ENCODE measurements around the gene C10orf90.
"Not testable (repeated sequence)": the region's sequence is repeated elsewhere in the genome, so short reads cannot be mapped to it uniquely, and the experiment has no call there.

Gene C10orf90

GRCh38 chr10:126583552-126584200 is 86.8 kb downstream of the C10orf90 start:
- DNase-seq, result no peak

DNA sequence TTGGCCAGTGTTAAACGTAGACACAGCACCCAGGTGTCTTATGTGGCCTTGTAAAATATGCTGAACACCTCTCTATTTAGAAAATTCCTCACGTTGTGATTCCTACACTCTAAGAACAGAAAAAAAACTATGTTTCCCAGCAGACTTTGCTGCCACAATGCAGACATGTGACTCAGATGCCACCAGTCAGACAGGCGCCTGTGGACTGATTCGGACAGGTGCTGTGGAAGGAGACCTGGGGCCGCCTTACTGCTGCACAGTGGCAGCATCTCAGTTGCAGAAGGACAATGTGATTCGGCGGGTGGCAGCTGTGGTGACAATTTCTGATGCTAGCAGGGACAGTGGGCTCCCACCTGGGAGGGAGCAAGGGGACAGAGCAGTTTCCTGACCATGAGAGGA is 88.8 kb downstream of the C10orf90 start:
- no peak for DNase-seq

DNA sequence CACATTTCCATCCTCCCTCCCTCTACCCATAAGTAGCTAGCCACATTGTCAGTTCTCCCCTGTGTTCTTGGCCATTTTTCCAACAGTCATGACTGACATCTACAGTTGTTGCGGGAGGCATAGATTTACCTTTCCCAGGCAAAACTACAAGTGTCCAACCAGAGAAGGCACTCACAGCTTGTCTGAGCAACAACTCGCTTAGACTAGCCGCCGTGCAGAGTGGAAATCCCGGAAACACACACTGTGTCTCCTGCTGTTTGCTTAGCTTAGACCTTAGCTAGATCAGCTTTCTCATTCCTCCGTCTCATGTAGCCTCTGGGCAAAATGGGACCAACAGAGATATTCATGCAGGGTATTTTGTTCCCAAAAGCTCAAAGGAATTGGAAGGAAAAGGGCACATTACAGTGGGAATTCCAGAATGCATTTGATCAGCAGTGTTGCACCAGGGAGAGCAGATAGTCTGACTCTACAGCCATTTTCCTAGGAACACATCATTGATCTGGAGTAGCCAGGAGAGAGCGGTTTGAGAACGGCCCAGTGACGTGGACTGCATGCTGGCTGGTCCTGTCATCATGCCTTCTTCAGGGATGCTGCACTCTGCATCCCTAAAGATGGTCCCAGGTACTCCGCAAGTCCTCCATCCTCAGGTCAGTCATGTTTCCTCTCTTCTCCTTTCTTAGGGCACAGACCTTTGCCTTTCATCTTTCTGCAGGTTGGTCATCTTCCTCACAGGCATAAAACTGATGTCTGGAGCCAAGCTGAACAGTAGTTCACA is 89.4 kb downstream of the C10orf90 start:
- DNase-seq, result no peak

DNA sequence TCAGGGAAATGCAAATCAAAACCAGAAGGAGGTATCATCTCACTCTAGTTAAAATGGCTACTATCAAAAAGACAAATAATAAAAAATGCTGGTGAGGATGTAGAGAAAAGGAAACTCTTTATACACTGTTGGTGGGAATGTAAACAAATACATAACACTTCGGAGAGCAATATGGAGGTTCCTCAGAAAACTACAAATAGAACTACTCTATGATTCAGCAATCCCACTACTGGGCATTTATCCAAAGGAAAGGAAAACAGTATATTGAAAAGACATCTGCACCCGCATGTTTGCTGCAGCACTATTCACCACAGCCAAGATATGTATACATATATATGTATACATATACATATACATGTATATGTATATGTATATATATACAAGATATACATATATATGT is 94.2 kb downstream of the C10orf90 start:
- DNase-seq, result no peak

DNA sequence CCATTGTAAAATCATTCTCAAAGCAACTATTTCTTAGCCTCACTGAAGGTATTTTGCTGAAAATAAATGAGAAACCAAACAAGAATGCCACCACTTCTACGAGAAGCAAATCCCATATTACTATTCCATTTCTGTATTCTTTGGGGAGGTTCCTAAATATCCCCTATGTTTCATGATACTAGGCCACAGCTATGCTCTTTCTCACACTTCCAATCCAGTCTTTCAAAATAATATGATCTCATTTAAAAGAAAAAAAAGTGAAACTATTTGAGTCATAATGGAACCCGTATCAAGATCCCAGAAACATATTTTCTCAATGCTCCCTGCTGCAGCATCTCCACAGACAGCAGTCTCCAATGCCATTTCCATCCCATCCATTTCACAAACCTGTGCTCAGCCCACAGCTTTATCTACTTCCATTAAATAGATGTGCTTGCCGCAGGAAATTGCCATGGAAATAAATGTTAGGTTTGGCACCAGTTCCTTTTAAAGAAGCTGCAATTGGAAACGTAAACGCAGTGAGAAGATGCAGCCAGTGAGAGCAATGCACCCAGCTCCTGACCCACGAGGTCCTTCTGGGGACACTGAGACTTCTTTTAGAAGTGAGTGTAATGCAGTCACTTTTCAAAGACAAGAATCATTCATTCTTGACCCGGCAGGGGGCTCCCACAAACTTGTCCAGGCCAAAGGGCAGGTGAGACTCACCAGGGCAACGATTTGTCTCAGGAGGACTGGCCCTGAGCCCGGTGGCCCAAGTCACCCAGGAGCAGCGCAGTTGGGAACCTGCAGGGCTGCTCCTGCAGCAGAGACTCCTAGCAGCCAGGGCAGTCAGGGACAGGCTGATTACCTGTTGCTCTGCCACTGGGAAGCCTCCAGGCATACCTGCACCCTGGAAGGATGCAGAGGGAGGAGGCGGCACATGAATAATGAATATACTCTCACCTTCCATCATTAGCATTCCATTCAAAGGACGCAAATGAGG is 99.6 kb downstream of the C10orf90 start:
- DNase-seq, result no peak

GRCh38 chr10:126570245-126570570 is 100.3 kb downstream of the C10orf90 start:
- DNase-seq, result no peak

GRCh38 chr10:126569513-126570244 is 100.8 kb downstream of the C10orf90 start:
- DNase-seq, result no peak

DNA sequence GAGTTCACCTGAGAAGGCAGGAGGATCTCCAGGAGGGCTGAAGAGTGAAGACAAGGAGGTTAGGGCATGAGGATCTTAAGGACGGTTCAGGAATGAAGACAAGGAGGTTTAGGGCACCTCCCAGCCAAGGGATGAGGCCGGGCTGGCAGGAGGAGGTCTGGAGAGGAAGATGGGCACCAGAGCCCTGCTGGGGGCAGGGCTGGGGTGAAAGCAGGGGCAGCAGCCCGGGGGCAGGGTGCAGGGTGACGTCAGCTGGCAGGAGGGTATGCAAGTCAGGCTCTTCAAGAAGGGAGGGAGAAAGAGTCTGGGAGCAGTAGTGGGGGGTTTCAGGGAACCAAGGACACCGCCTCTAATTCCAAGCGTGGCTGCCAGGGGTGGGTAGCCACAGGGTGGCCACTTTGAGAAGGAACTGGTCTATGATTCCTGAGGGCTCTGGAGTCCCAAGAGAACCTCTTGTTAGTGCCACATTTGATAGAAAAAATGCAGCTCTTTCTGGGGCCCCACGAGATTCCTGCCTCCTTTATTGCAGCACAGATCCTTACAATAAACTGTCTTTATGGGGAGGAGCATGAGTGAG is 101.6 kb downstream of the C10orf90 start:
- DNase-seq, result no peak

DNA sequence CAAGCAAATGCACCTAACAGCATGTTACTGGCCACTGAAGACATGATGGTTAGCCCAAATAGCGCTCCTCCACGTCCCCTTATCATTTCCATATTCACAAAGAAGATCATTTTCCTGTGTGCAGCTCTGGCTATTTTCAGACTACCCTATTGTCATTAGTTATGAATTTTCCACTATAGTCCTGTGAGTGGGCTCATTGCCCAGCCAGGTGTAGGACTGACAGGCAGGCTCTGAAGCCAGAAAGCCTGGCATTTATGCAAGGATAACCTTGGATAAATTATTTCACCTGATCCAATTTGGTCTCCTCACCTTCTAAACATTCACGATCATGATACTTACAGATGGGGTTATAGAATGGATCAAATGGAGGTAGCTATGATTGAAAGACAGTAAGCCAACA is 104.6 kb downstream of the C10orf90 start:
- DNase-seq, result no peak

- no peak for DNase-seq
Observed at GRCh38 chr10:126565441-126565840, 105.1 kb downstream of the C10orf90 start.

- no peak for DNase-seq
Observed at GRCh38 chr10:126564326-126564888, 106.1 kb downstream of the C10orf90 start.

- no peak for DNase-seq
Observed at GRCh38 chr10:126563361-126563760, 107.1 kb downstream of the C10orf90 start.

DNA sequence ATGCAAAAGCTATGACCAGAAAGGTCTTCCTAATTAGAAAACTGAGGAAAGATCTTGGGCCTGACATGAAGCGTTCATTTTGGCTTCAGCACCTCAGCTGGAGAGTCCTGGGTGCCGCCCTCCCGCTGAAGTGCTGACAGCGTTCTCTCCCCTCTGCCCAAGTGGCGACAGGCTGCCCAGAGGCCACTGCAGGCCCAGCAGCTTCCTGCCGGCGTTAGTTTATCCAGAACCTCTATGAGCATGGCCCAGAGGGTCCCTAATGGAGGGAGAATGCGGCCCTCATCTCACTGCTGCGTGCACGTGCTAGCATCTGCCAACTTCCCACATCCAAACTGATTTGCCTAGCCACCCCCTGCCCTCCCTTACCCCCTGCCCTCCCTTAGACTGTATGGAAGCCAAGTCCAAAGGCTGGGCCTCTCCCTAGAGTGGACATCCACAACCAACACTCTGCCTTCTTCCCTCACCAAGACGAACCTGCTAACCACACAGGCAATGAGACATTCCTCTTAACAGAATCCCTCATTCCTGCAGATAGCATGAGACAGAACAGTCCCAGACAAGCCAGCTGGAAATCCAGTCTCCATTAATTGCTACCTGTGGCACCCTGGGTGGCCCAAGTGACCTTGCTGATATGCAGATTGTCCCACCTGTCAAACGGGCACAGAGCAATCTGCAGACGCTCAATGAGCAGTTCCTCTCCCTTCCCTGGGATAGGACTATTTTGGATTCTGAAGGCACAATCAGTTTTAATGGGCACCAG is 108.4 kb downstream of the C10orf90 start:
- no peak for DNase-seq

DNA sequence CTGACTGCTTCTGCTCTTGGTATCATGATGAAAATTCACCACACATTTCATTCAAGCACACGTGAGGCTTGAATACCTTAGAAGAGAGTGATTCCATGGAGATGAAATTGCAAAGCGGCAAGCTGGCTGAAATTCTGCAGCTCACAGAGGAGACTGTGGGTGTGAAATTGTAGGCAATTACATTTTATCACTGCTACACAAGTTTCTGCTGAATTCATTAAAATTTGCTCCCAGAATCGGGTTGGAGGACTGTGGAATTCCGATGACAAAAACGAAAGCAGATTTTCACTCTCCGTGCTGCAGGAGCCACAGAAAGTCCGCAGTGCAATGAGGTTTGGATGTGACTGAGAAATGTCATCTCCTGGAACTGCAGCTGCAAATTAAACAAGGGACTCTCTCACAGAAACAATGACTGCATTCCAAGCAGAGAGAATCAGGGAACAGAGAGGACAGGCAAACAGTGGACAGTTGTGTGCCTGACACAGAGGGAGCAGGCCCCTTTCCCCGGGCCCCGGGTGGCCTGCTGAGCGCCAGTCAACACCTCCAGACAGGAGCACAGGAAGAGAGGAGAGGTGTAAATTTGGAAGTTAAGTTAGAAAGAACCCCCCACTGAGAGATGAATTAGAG is 109.1 kb downstream of the C10orf90 start:
- DNase-seq, result no peak

GRCh38 chr10:126558881-126559280 is 111.6 kb downstream of the C10orf90 start:
- no peak for DNase-seq

DNA sequence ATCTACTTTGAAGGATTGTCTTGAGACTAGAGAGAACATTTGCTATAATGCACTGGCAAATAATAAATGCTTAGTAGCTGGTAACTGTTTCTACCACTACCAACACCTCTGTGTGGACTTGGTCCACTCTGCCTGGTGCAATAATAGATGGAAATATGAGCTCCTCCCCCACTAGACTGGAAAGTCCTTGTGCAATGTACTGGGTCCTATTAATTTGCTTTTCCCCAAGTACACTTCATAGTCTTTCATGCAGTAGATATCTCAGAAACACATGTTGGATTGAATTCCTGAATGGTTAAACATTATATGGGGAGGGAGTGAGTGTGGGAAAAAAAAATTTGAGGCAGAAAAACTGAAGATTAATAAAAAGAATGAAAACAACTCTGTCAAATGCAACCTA is 119.3 kb downstream of the C10orf90 start:
- no peak for DNase-seq

DNA sequence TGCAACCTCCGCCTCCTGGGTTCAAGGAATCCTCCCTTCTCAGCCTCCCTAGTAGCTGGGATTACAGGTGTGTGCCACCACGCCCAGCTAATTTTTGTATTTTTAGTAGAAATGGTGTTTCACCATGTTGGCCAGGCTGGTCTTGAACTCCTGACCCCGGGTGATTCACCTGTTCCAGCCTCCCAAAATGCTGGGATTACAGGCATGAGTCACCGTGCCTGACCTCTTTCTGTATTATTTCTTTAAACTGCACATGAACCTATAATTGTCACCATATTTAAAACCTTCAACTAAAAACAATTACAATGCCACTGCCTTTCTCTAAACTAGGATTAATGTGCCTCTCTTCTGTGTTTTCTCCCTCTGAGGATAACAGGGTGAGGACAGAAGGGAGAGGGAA is 119.9 kb downstream of the C10orf90 start:
- DNase-seq, result not testable (repeated sequence)

DNA sequence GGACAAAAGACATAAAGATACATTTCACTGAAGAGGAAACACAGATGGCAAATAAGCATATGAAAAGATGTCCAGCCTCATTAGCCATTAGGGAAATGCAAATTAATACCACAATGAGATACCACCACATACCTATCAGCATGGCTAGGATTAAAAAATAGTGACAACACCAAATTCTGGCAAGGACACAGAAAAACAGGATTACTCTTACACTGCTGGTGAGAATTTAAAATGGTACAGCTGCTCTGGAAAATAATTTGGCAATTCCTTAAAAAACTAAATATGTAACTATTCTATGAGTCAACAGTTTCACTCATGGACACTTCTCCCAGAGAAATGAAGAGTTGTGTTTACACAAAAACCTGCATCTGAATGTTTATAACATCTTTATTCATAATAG is 121.1 kb downstream of the C10orf90 start:
- no peak for DNase-seq

DNA sequence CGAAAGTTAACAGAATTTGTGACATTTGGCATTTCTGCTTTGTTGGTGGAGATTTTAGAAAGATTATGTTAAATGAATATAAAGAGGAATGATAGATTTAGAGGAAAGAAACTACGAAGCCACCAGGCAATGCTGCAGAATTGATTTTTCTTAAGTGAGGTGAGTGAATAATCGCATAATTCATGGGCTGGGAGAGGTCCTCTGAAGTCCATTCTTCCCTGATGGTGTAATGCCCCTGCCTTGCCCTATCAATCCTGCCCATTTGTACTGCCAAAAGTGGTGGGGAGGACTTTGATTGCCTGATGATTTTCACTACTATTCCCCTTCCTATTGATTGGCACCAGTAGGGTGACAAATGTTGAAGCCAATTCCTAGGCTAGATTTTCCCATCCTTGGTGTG is 125.9 kb downstream of the C10orf90 start:
- DNase-seq, result no peak

DNA sequence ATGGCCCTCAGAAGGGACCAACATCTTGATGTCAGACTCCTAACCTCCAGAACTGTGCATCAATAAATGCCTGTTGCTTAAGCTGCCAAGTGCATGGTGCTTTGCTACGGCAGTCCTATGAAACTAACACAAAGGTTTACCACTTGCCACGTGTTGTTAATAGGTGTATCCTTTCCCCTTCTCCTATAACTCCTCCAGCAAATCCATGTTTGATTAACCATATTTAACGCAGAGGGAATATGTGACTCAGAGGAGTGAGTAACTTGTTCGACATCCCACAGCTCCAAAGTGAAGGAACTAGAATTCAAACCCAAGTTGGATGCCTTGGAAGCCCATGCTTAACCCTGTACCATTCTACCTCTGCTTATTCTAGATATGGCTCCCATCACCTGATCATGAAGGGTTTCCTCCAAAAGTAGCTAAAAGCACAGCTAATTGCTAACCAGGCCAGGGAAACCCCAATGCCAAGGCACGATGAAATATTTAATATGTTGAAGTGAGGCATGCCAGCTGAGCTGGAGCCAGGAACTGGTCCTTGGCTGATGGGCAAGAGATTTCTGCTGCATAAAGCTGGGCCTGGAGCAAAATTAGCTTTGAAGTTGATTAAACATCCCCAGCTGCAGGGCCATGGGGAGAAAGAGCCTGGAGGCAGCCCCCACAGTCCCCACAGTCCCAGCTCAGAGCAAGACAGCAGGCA is 131.9 kb downstream of the C10orf90 start:
- DNase-seq, result no peak
